GM10847 (cell line): ENCODE results near the gene FAM83F.

Source experiments
- POLR2A ChIP-seq: IDR thresholded peaks from 2 replicates; pipeline ENCODE4 v1.6.1; 2011; ENCODE audit not compliant: insufficient read length; ENCODE audit errors: extremely low read depth

FAM83F gene

DNA sequence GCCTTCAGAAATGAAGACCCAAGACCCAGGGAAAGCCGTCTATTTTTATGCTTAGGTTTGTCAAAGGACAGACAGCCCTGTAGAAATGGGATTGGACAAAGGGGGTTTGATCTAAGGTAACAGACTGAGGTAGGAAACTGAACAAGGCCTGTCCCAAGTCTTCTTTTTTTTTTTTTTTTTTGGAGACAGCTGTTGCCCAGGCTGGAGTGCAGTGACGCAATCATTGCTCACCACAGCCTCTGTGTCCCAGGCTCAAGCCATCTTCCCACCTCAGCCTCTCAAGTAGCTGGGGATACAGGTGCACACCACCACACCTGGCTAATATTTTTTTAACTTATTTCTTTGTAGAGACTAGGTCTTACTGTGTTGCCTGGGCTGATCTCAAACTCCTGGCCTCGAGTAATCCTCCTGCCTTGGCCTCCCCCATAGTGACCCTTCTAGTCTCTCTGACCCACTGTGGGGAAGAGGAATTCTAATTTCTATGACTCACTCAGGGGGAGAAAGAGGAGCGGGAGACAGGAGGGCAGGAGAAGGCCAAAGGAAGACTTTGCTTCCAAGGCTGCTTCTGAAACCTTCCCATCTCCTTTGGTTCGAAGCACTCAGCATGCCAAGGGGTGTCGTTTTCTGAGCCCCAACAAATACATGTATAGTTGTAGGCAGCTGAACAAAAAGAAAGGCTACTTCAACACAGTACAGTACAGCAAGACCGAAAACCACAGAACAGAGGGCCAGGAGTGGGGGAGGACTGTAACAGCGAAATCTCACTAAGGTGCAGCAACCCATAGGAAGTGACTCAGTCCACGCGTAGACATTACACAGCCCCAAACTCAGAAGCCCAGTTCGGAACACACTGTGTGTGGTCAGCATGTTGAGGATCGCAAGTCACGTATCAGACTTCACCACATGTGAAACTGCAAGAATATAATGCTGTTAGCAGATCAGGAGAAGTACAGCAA is 33.7 kb upstream of the FAM83F start:
- TF ChIP-seq POLR2A, result no peak

DNA sequence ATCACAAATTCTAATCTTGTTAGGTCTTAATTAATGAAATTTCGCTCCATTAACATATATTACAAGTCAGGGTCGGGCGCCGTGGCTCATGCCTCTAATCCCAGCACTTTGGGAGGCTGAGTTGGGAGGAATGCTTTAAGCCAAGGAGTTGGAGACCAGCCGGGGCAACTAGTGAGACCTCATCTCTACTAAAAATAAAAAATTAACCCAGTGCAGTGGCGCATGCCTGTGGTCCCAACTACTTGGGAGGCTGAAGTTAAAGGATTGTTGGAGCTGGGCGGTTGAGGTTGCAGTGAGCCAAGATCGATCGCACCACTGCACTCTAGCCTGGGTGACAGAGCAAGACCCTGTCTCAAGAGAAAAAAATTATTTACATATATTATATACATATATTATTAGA is 32.7 kb upstream of the FAM83F start:
- no peak for TF ChIP-seq POLR2A

GRCh38 chr22:39965748-39966147 is 29.0 kb upstream of the FAM83F start:
- TF ChIP-seq POLR2A, result no peak

- no peak for TF ChIP-seq POLR2A
Measured at GRCh38 chr22:39966470-39966869, 28.3 kb upstream of the FAM83F start.

GRCh38 chr22:39967103-39967829 is 27.5 kb upstream of the FAM83F start:
- TF ChIP-seq POLR2A, result no peak

DNA sequence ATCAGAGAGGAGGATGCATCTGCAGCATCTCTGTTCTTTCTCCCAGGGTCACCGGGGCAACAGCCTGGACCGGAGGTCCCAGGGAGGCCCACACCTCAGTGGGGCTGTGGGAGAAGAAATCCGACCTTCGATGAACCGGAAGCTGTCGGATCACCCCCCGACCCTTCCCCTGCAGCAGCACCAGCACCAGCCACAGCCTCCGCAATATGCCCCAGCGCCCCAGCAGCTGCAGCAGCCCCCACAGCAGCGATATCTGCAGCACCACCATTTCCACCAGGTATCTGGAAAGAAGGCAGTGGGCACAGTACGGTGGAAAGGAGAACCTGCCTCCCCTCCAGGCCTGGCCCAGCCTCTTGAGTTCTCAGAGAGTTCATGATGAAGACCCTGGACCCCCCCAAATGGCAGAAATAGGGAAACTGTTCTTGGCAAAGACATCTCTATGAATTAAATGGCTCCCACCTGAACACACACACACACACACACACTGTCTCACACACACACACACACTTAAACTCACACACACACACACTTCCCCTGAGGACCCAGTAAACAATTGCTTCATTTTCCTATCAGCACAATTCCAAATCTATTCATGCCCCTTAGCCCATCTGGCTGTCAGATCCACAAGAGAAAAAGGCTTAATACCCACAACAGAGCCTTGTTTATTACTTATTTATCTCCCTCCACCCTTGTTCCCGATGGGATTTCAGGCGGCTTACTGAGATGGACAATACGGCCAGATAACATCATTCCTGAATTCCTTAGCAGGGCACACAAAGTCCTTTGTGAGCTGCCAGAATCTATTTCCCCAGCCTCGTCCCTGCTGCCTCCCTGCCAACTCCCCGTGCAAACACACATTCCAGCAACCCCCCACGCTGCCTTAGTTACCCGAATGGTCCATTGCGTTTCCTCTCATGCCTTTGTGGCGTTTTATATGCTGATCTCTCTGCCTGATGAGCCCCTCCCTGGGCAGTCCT is 26.5 kb upstream of the FAM83F start:
- no peak for TF ChIP-seq POLR2A

DNA sequence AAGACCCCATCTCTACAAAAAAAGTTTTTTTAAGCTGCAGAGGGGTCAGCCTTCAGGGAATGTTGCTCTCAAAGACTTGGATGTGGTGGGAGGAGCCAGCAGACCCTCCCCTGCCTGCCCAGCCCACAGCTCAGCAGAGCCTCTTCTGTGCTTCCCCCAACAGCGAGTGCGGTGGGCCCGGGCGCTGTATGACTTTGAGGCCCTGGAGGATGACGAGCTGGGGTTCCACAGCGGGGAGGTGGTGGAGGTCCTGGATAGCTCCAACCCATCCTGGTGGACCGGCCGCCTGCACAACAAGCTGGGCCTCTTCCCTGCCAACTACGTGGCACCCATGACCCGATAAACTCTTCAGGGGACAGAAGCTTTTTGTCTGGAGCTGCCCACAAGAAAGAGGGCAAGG is 24.0 kb upstream of the FAM83F start:
- TF ChIP-seq POLR2A, result no peak

- no peak for TF ChIP-seq POLR2A
Measured at GRCh38 chr22:39972641-39973040, 22.1 kb upstream of the FAM83F start.

DNA sequence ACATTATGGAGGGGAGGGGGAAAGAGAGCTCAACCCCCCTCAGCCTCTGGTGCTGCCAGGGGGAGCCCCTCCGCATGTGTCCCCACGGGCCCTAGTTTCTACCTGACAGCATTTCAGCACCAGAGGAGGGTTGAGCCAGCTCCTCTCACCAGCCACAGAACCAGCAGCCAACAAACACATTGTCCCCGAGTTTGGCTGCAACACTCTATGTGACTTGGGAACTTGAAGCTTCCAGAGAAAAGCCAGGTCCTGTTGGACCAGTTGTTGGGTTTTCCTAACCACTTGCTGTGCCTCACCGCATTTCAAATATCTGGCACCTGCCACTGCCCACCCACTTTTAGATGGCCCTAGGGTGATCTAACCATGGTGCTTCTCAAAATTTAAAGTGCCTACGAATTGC is 21.1 kb upstream of the FAM83F start:
- no peak for TF ChIP-seq POLR2A

- TF ChIP-seq POLR2A, result no peak
Measured at GRCh38 chr22:39974065-39974464, 20.7 kb upstream of the FAM83F start.

GRCh38 chr22:39979048-39979447 is 15.7 kb upstream of the FAM83F start:
- no peak for TF ChIP-seq POLR2A

DNA sequence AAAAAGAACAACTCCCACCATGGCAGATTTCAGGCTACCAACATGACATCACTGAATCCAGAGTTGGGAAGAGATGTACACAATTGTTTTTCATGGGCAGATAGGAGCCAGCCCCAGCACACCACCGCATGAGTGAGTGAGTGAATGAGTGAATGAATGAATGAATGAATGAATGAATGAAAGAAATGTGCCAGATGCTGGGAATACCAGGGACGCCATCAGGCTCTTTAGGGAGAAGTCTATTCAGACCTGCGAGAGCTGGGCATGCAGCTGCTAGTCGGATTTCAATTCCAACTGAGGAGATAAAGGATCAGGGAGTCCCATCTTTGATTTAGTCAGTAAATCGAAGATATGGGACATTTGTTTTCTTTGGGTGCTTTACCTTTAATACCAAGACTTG is 15.3 kb upstream of the FAM83F start:
- TF ChIP-seq POLR2A, result no peak

DNA sequence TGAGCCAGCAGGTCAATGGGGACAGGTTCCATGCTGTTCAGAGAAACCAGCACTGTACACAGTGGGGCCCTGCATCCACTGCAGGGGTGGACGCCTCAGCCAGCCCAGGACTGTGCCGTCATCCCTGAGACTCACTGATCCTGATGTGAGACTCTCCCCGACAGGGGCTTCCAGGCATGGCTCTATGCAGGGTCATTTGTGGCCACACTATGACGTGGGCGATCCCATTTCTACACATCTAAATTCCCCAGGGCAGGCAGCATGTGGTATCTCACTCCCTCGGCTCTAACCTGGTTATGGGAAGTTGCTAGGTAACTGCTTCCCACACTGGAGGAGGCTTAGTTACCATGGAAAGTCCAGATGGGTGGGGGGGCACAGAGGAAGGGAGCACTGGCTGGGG is 14.2 kb upstream of the FAM83F start:
- no peak for TF ChIP-seq POLR2A

DNA sequence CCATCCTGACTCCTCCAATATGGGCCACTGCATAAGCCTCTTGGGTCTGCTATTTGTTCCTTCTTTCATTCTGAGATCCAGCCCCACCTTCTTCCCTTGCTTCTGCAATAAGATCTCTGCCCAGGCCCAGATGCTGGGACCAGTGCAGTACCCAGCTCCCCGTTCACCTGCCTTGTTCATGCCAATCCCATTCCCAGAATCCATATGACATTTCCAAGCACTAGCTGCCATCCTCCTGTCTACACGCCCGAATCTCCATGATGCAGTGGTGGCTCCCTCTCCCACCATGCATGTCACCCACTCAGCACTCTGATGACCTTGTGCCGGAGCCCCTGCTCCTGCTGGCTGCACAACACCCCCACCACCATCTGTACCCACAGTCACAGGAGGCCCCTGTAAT is 11.4 kb upstream of the FAM83F start:
- TF ChIP-seq POLR2A, result no peak

- no peak for TF ChIP-seq POLR2A
Measured at GRCh38 chr22:39984006-39984405, 10.7 kb upstream of the FAM83F start.
